Kidney epithelial cell (primary cell): ENCODE data around the gene DUOX2. TPM values are rescaled to one million over a fixed set of nuclear protein-coding genes. Genes with fewer than 3 reads are reported as not detected.

ENCODE experiments used
- DNase-seq: peaks from one replicate; pipeline ENCODE4 v3.0.0-alpha.2; 2010; ENCODE audit warnings: low read depth
- H3K27me3 ChIP-seq: 2 replicates; pipeline ENCODE4 v1.6.0; 2011; ENCODE audit warnings: low read length; ENCODE audit not compliant: control insufficient read depth, insufficient read depth
- H3K36me3 ChIP-seq: 2 replicates; pipeline ENCODE4 v1.5.1; 2011; ENCODE audit warnings: low read length; ENCODE audit not compliant: control insufficient read depth, insufficient read depth
- H3K4me3 ChIP-seq: 2 replicates; pipeline ENCODE4 v1.5.1; 2011; ENCODE audit warnings: low read depth, mild to moderate bottlenecking, control low read depth, low read length
- total RNA-seq: library from RNA; depleted of rRNA; stranded (reverse); fragments of >200 nt; gene quantifications from 2 replicates; pipeline ENCODE4 v1.2.3, GENCODE V29; 2015
- TF ChIP-seq, protein P1 (sequence below): IDR thresholded peaks from 2 replicates; pipeline ENCODE4 v1.5.1; 2011; ENCODE audit warnings: mild to moderate bottlenecking, moderate library complexity, low read length, control low read depth, inconsistent platforms; ENCODE audit not compliant: insufficient read depth, poor library complexity, severe bottlenecking

The DUOX2 gene
- total RNA-seq, 1 donor from 2014 or later = 0.08 TPM

GRCh38 chr15:45091161-45091560 is 22.8 kb downstream of the DUOX2 start:
- H3K27me3 ChIP-seq = peaks cover 6% of the 10 kb centered on the region
- TF ChIP-seq, protein P1, sequence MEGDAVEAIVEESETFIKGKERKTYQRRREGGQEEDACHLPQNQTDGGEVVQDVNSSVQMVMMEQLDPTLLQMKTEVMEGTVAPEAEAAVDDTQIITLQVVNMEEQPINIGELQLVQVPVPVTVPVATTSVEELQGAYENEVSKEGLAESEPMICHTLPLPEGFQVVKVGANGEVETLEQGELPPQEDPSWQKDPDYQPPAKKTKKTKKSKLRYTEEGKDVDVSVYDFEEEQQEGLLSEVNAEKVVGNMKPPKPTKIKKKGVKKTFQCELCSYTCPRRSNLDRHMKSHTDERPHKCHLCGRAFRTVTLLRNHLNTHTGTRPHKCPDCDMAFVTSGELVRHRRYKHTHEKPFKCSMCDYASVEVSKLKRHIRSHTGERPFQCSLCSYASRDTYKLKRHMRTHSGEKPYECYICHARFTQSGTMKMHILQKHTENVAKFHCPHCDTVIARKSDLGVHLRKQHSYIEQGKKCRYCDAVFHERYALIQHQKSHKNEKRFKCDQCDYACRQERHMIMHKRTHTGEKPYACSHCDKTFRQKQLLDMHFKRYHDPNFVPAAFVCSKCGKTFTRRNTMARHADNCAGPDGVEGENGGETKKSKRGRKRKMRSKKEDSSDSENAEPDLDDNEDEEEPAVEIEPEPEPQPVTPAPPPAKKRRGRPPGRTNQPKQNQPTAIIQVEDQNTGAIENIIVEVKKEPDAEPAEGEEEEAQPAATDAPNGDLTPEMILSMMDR = no peak
- H3K36me3 ChIP-seq = no peaks in the 10 kb centered on the region
- H3K4me3 ChIP-seq = no peak overlapping the region
- no peak for DNase-seq

GRCh38 chr15:45089712-45090373 is 24.1 kb downstream of the DUOX2 start:
- peaks cover 6% of the 10 kb centered on the region for H3K27me3 ChIP-seq
- no peaks in the 10 kb centered on the region for H3K36me3 ChIP-seq
- TF ChIP-seq, protein P1 = no peak
- no peak overlapping the region for H3K4me3 ChIP-seq
- DNase-seq = no peak

DNA sequence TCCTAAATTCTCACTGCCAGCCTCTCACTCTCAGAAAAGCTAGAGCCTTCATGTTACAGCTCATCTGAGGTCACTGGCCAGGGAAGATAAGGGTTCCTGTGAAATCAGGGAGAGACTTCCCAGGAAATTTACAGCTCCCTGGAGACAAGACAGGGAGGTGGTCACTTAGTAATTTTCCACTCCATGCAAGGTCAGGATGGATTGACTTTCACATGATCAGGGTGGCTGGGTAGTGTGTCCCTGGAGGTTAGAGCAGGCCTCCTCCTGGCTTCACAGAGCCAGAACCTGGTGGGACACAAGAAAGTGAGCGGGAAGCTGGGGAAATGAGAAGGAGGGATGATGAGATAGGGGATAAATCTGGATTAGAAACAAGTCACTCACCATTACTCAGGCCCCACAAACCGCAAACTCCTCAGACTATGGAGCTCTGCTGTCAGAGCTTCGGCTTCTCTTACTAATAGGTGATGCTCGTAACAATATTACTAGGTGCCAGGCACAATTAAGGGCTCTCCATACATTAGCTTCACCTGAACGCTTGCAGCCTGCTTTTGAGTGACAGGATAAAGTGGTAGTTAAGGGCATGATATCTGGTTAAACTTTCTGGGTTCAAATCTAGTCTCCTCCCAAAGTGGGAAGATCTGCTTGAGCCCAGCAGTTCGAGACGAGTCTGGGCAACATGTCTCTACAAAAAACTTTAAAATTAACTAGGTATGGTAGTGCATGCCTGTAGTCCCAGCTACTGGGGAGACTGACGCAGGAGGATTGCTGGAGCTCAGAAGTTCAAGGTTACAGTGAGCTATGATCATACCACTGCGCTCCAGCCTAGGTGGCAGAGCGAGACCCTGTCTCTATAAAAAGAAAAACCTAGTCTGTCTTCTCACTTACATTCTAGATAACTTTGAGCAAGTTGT is 24.9 kb downstream of the DUOX2 start:
- DNase-seq = no peak
- Histone ChIP-seq H3K4me3 (no peak overlapping the region), H3K36me3 (no peaks in the 10 kb centered on the region), H3K27me3 (peaks cover 2% of the 10 kb centered on the region)
- TF ChIP-seq, protein P1 = no peak

GRCh38 chr15:45087513-45087912 is 26.5 kb downstream of the DUOX2 start:
- Histone ChIP-seq H3K4me3 (no peak overlapping the region), H3K27me3 (peaks cover 2% of the 10 kb centered on the region), H3K36me3 (no peaks in the 10 kb centered on the region)
- no peak for DNase-seq
- TF ChIP-seq, protein P1 = no peak

- no peak for DNase-seq
- TF ChIP-seq, protein P1 = no peak
- Histone ChIP-seq H3K36me3 (no peaks in the 10 kb centered on the region), H3K4me3 (no peak overlapping the region), H3K27me3 (peaks cover 2% of the 10 kb centered on the region)
These were observed 29.8 kb downstream of the DUOX2 start for GRCh38 chr15:45084163-45084562.
